Upper lobe of left lung (tissue), 4 donors: ENCODE data around the gene CA5A.

Experiments
- EP300 ChIP-seq, 4 donors: sonication (generic); formaldehyde crosslinking; IDR thresholded peaks; one replicate each; pipeline ENCODE4 v1.5.1; 2017; ENCODE audit warnings: antibody characterized with exemption in 4 of 4, control low read depth in 2 of 4
- POLR2A ChIP-seq, 4 donors: fragments of 450-650 bp; IDR thresholded peaks; one replicate each; pipeline ENCODE4 v1.5.1; 2016 to 2017; ENCODE audit warnings: antibody characterized with exemption in 4 of 4, mild to moderate bottlenecking in 2 of 4
- POLR2AphosphoS5 ChIP-seq, 2 donors: sonication (generic); formaldehyde crosslinking; IDR thresholded peaks; one replicate each; pipeline ENCODE4 v1.5.1; 2017; ENCODE audit warnings: antibody characterized with exemption in 2 of 2
- TF ChIP-seq, protein P1 (sequence below), 6 experiments: fragments of 450-650 bp in 4 of 6; fragments of 200-600 bp in 2 of 6; sonication (generic) in 2 of 6; IDR thresholded peaks; one replicate each; pipeline ENCODE4 v1.5.1; 2016 to 2019; ENCODE audit warnings: antibody characterized with exemption in 6 of 6

DNA sequence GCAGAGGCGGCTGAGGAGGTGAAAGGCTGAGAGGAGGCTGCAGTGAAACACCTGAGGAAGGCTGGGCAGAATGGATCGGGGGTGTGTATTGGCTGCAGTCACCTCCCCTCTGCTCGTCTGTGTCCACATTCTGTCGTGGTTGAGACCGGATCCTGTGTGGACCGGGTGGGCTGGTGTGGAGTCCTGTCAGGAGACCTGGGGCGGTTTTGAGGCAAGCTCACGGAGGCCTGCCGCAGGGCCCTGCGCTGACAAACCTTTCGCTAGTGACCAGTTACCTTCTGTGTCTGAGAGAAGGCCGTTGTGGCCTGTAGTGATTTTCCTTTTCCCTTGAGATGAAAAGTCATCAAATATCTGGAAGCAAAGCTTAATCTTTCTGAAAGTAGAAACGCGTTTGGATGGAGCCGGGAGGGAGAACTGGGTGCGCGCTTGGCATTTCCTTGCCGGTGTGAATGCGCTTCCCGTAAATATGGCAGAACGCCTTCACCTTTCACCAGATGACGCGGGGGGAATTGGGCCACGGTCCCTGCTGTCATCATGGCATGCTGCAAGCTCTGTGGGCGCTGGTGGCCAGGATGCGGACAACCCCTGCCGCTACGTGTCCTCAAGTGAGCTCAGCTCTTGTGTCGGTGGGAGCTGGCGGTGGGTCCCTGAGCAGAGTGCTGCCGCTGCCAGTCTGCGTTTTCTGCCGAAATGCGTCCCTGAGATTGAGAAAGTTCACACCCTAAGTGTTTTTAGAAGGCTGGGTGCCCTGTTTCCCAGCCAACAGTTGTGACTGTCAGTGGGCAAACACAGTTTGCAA, 21.2 kb upstream of the CA5A start:
- TF ChIP-seq POLR2A (IDR thresholded peaks at IDR 0.05) (no peak), EP300 (IDR thresholded peaks at IDR 0.05) (no peak), POLR2AphosphoS5 (IDR thresholded peaks at IDR 0.05) (no peak)
- TF ChIP-seq, protein P1, sequence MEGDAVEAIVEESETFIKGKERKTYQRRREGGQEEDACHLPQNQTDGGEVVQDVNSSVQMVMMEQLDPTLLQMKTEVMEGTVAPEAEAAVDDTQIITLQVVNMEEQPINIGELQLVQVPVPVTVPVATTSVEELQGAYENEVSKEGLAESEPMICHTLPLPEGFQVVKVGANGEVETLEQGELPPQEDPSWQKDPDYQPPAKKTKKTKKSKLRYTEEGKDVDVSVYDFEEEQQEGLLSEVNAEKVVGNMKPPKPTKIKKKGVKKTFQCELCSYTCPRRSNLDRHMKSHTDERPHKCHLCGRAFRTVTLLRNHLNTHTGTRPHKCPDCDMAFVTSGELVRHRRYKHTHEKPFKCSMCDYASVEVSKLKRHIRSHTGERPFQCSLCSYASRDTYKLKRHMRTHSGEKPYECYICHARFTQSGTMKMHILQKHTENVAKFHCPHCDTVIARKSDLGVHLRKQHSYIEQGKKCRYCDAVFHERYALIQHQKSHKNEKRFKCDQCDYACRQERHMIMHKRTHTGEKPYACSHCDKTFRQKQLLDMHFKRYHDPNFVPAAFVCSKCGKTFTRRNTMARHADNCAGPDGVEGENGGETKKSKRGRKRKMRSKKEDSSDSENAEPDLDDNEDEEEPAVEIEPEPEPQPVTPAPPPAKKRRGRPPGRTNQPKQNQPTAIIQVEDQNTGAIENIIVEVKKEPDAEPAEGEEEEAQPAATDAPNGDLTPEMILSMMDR (IDR thresholded peaks at IDR 0.05): no peak
